ENCODE results near the gene PITPNM3.
"Not testable (repeated sequence)": the region's sequence is repeated elsewhere in the genome, so short reads cannot be mapped to it uniquely, and the experiment has no call there.

PITPNM3 gene

DNA sequence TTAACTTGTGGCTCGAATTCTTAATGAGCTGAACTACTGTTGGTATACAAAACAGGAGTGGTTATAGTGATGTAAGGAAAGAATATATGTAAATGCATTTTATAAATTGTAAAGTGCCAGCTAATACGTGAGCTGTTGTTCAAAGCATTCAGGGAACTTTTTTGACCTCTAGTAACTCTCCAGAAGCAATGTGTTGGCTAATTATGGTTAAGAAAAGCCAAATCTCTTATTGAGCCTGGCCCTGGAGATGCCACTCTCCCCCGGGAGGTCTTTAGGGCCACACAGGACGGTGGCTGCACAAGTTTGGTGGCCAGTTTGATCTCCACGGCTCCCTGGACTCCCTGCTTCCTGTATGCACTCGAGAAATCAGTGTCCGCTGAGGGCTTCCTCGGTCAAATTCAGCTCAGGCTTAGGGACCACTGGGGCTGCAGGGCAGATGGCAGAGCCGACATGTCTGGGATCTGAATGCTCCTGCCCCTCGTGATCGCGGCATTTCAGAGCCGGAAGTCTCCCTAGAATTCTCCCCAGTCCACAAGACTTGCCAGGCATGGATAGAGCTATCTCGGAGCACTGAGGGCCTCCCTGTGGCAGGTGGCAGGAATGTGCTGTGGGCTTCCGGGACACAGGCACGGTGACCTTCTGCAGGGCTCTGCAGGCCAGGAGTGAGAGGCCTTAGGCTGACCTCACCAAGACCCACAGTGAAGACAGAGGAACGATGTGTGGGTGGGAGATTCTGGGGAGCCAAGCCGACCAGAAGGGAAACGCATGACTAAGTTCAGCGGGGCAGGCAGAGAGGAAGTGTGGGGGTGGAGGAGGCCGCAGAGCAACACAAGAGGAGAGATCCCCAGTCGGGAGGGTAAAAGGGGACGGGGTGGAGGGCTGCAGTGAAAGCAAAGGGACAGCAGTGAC, 18.6 kb upstream of the PITPNM3 start:
- peak; percentile 65 for DNase-seq

GRCh38 chr17:6573982-6574686, 17.8 kb upstream of the PITPNM3 start:
- DNase-seq = no peak

DNA sequence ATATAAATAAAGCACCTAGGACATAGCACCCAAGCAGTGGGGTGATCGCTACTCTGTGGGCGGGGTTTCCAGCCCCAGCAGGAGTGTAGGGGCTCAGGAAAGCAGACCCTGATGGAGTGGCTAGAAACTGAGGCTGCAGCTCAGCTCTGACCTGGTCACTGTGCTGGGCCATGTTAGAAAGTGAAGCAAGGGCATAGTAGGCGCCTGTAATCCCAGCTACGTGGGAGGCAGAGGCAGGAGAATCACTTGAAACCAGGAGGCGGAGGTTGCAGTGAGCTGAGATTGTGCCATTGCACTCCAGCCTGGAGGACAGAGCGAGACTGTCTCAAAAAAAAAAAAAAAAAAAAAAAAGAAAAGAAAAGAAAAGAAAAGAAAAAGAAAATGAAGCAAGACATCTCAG, 17.1 kb upstream of the PITPNM3 start:
- DNase-seq = not testable (repeated sequence)

GRCh38 chr17:6572972-6573370, 16.6 kb upstream of the PITPNM3 start:
- no peak for DNase-seq

GRCh38 chr17:6571452-6571781, 15.1 kb upstream of the PITPNM3 start:
- DNase-seq = no peak

DNA sequence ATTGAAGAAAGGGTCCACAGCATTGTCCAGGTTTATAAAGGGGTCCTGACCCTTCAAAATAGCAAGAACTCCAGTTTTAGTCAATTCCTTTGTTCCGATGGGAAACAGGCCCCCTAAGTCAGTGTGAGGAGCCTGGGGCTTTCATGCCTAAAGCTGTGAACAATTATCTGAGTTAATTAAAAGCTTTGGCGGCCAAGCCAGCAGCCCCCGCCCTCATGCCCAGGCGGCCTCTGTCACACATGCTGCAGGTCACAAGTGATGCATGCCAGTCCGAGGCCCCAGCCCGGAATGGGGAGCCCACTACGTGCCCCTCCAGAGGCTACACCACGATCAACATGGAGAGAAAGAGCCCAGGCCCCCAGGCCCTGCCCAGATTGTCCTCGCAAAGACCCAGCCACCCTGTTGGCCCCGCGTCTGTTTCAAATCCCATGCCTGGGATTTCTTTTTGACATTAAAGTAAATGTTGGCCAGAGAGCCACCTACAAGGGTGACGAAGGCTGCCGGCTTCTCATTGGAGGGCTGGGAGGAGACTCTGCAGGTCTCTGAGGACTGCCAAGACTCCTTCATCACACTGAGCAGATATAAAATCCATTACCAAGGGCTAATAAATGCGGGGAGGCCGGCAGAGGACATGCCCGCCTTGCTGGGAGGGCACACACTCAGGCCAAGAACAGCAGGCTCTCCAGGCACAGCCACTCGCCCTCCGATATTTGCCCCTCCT, 14.5 kb upstream of the PITPNM3 start:
- no peak for DNase-seq

GRCh38 chr17:6569370-6570285, 13.3 kb upstream of the PITPNM3 start:
- DNase-seq = no peak

- DNase-seq = no peak
These were observed 11.9 kb upstream of the PITPNM3 start for GRCh38 chr17:6568184-6568758.

DNA sequence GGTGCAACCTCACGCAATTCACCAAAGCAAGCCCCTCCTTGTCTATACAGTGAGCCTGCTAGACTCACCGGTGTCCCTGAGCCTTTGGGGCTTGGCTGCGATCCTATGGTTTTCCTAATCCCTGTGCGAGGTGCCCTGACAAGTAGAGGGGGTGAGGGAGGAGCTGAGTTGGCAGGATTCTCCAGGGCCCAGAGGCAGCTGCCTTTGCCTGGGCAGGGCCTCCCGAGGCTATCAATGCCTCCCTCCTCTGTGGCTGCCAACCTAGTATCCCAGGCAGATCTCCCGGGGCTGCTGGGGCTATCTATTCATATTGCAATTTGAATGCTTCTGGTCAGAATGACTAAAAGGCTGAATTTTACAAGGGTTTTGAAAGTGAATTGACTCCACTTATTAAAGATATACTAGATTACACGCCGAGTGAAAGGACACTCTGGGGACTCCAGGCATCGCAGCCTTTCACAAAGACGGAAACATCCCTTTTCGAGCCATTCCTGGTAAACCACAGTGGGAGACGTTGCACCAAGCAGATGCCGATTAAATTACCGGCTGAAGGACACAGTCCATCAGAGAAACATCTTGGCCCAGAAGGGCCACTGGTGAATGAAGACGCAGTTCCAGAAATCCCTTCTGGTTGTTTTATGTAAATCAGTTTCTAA, 11.3 kb upstream of the PITPNM3 start:
- DNase-seq = no peak

- no peak for DNase-seq
These were observed 5.1 kb upstream of the PITPNM3 start for GRCh38 chr17:6561446-6561845.

DNA sequence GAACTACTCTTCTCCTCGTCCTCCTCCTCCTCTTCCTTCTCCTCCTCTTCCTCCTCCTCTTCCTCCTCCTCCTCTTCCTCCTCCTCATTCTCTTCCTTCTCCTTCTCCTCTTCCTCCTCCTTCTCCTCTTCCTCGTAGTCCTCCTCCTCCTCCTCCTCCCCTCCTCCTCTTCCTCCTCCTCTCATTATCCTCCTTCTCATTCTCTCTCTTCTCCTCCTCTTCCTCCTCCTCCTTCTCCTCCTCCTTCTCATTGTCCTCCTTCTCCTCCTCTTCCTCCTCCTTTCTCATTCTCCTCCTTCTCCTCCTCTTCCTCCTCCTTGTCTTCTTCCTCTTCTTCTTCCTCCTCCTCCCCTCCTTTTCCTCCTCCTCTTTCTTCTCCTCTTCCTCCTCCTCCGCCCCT, 4.1 kb upstream of the PITPNM3 start:
- DNase-seq = no peak

- DNase-seq = no peak
These were observed 3.4 kb upstream of the PITPNM3 start for GRCh38 chr17:6559753-6560215.

DNA sequence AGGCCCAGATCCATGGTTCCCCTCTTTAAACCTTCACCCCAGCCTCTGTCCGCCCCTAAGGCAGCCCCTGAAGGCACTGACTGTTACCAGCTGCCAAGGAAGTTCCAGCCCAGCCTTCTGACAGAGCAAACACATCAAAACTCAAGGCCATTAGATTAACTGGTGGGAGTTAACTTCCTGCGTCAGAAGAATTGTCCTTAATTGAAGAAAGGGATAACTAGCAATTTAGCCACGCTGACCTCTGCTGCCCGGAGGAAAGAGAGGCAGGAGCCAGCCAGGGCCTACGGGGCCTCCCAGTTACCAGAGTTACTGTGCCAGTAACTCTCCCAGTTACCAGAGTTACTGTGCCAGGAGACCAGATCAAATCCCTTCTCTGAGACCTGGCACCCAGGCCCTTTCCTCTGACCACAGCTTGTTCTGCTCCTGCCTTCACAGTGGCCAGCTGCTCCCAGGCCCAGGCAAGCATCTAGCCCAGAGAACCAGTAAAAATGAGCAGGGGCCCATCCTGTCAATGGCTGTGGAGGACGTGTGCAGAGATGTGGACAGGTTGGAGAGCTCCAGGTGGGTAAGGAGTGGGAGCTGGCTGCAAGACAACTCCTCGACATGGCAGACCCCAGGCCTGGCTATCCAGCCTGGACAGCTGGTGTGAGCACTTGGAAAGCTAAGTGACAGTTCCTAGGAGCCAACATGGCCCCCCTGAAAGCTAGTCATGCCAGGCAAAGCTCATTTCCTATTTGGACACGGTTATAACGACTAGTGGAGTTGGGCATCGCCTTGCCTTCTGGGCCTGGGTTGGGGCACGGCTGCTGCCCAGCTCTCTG, 2.8 kb upstream of the PITPNM3 start:
- no peak for DNase-seq

DNA sequence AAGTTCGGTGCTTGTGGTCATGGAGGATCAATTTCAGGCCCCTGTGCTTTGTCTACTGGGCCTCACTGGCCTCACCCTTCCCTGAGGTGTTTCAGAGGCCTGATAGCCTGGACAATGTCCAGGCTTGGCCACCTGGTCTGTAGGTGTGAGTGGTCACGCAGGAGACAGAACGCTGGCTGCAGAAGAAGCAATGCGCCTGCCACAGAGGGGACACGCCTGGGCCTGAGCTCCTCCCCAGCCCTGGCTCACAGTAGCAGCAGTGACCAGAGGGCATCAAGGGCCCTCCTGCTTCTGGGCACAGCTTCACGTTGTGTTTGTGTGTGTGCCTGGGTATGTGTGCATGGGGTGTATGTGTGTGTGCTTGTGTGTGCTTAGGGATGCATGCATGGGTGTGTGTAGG, 1.9 kb upstream of the PITPNM3 start:
- no peak for DNase-seq

GRCh38 chr17:6557040-6557438, 684 bp upstream of the PITPNM3 start:
- no peak for DNase-seq

GRCh38 chr17:6555331-6556120, 829 bp downstream of the PITPNM3 start:
- DNase-seq = no peak

DNA sequence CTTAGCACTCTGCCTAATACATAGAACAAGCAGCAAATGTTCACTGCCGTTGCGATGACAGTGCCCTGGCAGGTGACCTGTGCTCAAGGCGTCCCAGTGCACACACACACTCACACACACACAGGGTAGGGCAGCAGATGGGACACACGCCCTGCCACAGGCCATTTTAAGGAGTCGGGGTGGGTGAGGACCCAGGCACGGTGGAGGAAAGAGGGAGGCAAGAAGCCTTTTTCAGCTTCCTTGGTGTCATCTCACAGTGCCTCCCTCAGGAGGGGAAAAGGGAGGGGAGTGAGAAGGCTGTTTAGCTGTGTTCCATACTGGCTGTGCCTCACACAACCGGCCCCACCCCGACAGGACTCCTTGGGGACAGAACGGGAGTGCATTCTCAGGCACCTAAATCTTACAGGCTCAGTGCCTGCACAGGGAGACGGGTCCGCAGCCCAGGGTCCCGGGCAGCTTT, 1.5 kb downstream of the PITPNM3 start:
- DNase-seq = no peak

GRCh38 chr17:6554342-6554741, 2.0 kb downstream of the PITPNM3 start:
- DNase-seq = no peak

DNA sequence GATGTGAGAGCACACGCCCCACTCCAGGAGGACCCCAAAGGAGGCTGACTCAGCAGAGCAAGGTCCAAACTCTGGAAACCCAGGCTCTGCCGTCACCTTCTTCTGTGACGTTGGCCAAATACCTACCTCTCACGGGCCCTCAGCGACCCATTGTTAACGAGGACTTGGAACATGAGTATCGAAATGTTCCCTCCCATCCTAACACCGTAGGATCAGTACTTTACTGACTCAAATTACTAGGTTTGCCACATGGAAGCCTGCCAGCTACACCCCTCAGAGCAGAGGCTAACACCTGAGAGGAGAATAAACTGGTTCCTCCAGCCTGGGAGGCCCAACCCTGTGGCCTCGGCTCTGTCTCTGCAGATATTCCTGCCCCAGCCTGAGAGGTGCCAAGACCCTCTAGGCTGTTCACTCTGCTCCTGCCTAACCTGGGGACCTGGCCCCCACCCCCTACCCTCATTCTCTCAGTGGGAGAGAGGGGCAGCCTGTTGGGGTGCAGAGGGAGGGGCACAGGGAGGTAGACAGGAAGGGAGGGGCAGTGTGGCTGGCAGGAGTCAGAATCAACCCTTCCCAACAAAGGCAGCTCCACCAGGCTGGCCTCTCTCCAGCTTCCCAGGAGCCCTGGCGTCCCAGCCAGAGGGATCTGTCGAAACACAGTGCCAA, 4.4 kb downstream of the PITPNM3 start:
- no peak for DNase-seq
